NCI-H1048 (cell line): Measurements from ENCODE around the gene TMEM119.
"Not testable (repeated sequence)": the region's sequence is repeated elsewhere in the genome, so short reads cannot be mapped to it uniquely, and the experiment has no call there.

Experiments
- DNase-seq: peaks from one replicate; lab custom pipeline; 2025; lab: John Stamatoyannopoulos, UW

The TMEM119 gene

DNA sequence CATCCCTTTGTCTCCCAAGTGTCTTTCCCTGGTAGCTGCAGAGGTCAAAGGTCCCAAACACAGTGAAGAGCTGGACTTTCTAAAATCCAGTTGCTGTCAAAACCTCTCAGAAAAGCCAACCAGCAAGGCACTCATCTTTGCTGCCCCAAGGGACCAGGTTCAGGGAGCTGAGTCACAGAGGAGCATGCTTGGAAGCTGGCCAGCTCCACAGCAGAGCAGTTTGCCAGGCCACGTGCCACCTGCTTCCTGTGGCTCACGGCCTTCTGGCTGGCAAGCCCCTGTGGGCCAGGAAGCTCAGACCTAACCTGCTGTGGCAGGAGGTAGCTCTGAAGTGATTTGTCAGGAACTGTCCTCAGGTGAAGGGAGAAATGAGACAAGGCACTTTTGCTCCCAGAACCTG is 31.9 kb downstream of the TMEM119 start:
- DNase-seq: no peak

DNA sequence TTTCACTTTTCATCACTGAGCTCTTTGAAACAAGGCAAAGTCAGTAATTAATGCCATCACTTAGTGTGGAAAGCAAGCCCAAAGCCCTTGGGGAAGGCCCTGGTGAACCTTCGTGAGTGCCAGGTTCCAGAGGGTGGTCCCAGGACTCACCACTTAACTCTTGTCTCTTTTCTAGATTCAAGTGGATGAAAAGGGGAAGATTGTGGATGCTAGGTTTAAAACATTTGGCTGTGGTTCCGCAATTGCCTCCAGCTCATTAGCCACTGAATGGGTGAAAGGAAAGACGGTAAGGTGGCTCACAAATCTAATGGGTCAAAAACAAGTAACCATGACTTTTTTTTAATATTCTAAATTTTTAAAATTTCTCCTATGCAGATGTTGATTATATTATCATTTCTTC is 32.7 kb downstream of the TMEM119 start:
- DNase-seq: no peak

DNA sequence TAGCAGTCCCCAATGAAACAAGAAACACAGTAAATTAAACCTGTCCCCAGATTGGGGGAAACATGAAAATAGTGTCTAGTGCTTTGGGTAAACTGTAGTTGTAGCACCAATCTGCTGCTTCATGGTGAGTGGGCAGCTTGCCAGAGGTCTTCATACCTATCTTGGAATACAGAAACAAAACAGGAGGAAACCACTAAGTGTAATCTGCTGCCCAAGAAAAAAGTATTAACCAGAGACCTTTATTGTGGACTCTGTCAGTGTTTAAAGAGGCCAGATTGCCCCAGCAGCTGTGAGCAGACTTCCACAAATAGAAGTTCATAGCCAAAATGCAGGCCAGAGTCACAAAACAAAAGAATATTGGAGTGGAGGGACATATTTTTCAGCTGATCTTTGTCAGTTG is 33.2 kb downstream of the TMEM119 start:
- DNase-seq: no peak

DNA sequence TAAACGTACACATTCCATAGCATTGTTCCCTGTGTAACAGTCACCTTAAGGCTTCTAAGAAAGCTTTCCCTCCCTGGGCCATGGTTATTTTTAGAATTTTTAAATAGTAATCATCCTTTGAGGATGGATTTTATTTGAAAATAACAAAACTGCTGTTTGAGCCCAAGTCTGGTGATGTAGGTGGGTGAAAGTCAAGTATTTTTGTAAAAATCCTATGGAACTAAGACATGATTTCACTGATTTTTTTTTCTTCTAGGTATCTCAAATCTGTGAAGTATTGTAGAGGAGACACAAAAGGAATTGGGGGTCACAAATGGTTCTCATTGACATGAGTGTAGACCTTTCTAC is 34.1 kb downstream of the TMEM119 start:
- no peak for DNase-seq

DNA sequence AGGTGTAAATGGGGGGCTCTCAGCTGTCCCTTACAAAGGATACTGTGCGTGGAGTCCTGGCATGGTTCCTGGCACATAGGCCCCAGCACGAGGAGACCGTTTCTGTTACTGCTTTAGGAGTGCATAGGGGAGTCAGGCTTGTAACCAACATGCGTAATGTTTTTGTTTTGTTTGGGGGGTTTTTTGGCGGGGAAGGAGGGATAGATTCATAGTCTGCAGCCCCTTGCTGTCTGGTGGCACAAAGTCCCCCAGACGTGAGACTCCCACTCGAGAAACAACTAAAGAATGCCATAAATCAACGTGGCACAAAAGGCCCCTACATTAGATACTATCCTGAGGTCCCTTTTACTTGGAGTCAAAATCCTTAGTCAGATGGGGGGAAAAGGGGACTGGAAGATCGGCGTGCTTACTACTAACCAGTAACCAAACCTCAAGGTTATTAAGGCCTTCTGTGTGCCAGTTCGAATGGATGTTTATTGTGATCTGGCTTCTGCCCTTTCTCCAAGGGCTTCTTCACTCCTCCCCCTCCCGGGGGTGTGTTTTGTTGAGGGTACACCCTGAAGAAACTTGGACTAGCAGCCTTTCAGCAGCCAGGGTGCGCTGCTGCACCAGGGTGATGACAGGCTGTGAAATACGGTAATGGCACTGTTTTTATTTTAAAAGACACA is 34.6 kb downstream of the TMEM119 start:
- peak; percentile 56 for DNase-seq

DNA sequence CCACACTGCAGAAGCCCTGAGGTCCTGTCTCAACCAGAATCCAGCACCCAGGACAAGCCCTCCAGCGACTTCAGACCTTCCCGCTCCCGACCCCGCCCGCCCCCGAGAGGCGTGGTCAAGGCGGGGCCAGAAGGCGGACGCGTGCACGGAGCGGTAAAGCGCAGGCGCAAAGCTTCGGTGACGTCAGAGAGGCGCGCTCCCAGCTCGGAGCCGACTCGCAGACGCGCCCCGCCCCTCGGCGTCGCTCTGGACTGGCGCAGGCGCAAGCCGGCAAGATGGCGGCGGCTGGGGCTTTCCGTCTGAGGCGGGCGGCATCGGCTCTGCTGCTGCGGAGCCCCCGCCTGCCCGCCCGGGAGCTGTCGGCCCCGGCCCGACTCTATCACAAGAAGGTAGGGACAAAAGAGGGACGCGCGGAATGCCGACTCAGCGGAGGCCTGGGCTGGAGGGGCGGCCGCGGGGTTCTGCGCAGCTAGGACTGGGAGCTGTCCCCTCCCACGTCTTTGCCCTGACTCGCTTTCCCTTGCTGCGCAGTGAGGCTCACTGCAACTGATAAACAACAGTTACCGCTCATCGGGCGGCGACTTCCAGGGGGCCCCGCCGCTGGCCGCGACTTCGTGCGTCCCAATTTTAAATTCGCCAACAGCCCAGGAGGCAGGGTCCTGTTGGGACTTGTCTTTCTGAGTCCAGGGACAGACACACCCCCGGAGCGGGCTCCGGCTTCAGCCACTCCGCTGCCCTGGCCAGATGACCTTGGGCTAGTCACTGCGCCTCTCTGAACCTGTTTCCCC is 35.3 kb downstream of the TMEM119 start, which contains the start of gene ISCU:
ISCU (plus strand) TSS at position 249 of the 788 bp plus-strand sequence; CDS start at position 276, 27 bp downstream.
- DNase-seq: peak; percentile 90

DNA sequence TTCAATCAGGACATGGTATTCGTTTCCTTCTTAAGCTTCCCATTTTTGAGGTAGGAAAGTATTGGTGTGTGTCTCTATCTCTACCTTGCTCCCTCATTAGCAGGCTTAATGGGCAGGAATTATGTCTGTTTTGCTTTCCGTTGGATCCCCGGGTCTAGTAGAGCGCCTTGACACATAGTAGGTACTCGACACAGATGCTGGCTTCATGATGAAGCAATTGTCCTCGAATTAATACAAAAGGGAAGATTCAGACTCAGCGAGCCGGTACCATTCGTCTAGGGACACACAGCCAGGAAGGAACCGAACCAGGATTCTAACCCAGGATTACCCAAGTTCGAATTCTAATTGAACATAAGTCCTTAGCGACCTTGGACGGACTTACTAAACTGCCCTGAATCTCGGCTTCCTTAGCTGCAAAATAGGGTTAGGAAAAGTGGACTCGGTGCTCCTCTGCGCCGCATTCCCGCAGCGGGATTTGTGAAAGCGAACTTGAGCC is 36.0 kb downstream of the TMEM119 start:
- DNase-seq: no peak

DNA sequence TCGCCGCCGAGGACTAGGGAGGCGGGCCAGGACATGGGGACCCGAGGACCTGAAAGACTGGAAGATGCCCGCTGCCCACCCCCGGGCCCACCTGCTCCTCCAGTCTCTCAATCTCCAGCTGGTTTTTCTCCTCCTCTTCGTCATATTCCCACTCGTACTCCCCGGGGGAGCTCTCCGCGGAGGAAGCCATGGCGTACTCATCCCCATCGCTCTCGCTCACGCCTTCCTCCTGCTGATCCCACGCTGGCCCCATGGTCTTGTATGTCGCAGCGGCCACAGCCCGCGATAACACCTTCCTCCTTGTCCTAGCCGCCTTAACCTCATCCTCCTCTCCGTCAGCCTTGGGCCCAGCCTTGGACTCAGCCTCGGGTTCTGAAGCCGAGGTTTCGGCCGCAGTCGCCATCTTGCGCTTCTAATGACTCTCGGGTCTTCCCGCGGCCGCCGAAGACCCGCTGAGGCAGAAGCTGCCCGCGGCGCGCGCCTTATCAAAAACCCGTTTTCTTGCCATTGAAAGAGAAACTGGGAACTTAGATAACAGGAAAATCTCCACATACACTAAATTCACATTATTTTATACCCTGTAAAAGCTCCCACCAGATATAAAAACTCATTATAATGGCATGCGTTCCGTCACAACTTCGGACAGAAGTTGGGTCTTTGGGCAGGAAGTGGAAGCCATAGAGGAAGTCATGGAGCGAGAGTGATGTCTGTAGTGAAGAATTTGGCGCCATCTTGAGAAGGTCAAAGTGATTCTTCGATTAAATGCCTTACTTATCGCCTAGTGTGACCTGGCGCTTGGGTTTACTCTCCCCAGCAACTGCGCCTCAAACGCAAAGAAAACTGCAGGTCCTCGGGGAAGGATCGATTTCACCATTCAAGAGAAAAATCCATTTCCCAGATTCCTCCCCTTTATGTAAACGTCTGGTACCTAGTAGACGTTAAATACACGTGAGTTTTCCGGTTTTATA is 36.8 kb downstream of the TMEM119 start, which contains the start of gene SART3:
SART3 (minus strand) TSS at position 422 of the 968 bp plus-strand sequence; CDS start at position 403, 19 bp downstream.
- DNase-seq: peak; percentile 68

DNA sequence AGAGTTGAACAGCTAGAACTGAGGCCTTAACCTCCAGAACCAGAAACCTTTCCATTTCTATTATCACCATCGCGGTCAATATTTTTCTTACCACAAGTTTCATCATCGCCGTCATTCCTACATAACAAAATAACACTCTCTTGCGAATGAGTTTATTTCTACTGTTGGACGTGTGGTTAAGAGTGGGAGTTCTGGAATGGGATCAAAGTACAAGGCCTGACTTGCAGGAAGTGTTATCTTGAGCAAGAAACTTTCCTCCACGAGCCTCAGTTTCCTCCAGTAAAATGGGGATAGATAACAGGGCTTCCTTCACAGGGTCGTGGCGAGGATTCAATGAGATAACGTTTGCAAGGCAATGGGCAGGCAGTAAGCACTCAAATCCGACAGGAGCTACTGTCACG is 37.6 kb downstream of the TMEM119 start:
- DNase-seq: no peak

DNA sequence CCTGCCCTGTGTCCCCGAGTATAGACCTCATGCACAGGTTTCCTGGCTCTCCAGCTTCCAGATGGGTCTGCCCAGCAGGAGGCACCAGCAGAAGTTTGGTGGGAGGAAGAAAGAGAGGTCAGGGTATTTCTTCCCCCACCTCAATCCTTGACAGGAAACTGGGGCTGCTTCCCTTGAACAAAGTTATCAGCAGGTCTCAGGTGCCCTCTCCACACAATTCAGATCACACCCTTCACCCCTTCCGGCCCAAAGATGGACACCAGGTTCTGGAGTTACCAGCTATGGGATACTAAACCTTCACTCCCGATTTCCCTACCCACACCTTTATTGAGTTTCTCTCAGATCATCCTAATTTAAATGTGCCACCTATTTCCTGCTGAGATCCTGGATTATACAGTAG is 38.1 kb downstream of the TMEM119 start:
- DNase-seq: no peak

DNA sequence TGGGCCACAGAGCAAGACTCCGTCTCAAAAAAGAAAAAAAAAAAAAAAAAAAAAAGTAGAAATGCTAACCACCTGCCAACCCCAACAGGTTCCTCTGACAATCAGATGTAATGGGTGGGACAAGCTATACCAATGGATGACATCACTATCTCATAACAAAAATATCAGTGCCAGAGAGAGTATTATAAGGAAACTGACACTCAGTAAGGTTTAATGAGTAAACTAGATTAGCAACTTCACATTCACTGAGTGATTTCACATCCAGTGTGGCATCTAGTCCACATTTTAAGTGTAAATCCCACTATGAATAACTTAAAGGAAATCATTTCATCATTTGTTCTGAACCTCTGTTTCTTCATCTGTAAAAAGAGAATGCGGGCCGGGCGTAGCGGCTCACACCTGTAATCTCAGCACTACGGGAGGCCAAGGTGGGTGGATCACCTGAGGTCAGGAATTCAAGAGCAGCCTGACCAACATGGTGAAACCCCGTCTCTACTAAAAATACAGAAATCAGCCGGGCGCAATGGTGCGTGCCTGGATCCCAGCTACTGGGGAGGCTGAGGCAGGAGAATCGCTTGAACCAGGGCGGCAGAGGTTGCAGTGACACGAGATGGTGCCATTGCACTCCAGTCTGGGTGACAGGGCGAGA is 38.8 kb downstream of the TMEM119 start:
- no peak for DNase-seq

DNA sequence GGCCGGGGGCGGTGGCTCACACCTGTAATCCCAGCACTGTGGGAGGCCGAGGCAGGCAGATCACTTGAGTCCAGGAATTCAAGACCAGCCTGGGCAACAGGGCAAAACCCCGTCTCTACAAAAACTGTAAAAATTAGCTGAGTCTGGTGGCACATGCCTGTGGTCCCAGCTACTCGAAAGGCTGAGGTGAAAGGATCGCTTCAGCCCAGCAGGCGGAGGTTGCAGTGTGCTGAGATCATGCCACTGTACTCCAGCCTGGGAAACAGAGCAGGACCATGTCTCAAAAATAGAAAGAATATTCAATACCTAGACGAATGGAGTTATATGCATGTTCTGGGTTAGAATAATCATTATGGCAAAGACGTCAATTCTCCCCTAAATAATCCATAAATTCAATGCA is 42.5 kb downstream of the TMEM119 start:
- DNase-seq: not testable (repeated sequence)

DNA sequence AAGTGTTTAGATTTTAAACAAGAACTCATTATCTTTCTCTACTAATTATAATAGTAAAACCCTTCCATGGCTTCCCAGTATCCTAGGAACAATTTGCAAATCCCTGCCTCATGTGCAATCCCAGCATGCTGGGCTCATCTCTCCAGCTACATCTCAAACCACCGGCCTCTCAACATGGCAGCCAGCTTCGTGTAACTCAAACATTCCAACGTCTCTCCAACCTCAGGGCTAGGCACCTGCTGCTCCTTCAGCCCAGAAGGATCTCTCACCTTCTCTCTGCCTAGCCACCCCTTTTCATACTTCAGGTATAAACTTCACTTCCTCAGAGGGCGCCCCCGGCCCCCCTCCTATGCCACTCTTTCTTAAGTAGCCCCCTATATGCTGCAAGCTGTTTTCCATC is 44.1 kb downstream of the TMEM119 start:
- no peak for DNase-seq

DNA sequence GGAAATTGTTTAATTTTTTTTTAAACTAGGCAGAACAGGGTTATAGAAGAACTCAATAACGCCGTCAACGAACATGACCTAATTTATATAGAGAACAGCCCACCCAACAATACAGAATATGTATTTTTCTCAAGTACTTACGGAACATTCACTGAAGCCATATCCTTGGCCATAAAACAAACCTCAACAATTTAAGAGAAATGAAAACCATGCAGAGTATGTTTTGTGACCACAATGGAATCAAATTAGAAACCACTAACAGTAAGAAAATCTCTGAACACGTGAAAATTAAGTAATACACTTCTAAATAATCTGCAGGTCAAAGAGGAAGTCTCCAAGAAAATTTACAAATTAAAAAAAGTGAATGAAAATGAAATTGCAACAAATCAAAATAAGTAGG is 46.3 kb downstream of the TMEM119 start:
- no peak for DNase-seq

DNA sequence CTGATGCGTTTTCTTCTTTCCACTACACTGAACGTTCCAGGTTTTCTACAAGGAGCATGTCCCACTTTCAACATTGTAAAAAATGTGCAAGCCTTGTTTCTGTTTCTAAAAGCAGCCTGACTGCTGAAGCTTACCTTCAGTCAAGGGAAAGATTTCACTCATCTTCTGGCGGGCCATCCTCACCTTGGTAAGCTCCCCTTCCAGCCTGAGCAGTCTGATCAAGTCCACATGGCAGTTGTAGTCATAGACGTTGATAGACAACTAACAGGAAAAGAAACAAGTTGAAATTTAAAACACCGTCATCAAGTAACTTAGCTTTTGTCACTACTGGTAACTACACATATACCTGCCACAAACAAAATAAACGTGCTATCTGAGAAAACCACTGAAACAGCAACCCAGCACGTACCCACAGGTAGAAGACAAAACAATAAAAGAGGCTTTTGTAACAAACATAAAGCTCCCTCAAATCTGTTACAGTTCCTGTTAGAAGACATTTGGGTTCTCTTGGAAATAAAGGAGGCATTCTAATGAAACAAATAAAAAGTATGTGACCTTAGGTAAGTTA is 48.8 kb downstream of the TMEM119 start:
- DNase-seq: no peak

DNA sequence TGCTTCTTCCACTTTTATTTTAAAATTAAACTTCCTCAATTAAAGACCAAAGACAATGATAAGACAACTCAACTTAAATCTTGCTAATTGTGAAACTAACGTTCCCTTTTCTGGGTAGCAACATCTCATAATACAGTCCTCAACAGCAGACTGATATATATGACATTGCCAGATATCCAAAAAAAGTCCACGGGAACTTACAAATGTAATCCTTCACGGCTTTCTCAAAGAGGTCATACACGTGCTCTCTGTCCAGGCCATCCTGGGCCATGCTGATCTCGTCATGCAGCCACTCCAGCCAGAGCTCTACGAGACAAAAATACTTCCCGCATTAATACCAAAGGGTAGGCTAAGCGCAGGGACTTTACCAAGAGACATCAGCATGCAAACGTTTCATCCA is 50.2 kb downstream of the TMEM119 start:
- DNase-seq: no peak

DNA sequence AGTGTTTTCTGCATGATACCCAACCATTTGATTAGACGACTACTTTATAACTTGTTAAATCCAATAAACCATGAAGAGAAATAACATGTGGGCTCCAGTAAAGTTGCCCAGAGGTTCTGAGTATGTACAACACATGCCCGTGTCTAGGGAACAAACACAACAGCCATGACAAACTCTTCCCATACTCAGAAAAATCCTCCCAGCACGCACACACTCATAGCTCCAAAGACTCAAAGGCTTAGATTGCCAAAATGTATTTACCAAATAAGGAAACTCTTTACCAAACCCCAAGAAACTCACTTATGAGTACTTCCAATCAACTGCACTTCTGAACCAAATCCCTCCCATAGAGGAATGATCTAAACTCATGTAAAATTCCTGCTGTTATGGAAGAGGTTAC is 54.2 kb downstream of the TMEM119 start:
- DNase-seq: no peak

DNA sequence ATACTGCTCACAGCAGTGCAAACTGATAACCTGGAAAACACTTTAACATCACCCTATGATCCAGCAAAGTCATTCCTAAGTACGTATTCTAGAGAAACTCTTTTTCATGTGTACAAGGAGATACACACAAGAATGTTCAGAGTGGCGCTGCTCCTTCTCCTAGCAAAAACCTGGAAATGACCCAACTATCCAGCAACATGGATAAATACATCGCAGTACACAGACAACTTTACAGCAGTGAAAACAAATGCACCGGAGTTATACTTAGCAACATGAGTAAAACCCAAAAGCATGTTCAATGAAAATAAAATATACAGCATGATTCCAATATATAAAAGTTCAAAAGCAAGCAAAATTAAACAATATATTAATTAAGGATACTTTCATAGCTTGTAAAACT is 55.6 kb downstream of the TMEM119 start:
- no peak for DNase-seq
